Ovary (tissue), 3 donors: Measurements from ENCODE around the gene CKAP5.

Experiments
- CTCF ChIP-seq, 3 donors: fragments of 450-650 bp in 2 of 3; fragments of 200-600 bp in 1 of 3; IDR thresholded peaks; one replicate each; pipeline versions ENCODE4 v1.5.1 to v1.8.0; 2016 to 2022; ENCODE audit warnings: antibody characterized with exemption in 3 of 3, mild to moderate bottlenecking in 1 of 3
- EP300 ChIP-seq: sonication (generic); formaldehyde crosslinking; IDR thresholded peaks from one replicate; pipeline ENCODE4 v1.6.1; 2017; ENCODE audit warnings: antibody characterized with exemption
- POLR2A ChIP-seq: fragments of 450-650 bp; IDR thresholded peaks from one replicate; pipeline ENCODE4 v1.6.1; 2017; ENCODE audit warnings: antibody characterized with exemption, mild to moderate bottlenecking, moderate library complexity
- donor health status: DM: no; HTN: no; CAD: no.

DNA sequence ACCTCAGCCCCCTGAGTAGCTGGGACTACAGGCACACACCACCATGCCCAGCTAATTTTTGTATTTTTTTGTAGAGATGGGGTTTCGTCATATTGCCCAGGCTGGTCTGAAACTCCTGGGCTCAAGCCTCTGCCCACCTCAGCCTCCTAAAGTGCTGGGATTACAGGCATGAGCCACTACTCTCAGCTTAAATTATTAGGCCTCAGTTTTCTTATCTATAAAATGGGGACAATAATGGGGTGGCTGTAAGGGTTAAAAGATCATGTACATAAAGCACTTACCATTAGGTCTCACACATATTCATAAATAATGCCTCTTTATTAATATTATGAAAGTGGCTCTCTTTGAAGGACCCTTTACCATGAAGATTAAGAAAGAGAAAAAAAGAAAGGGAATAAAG, 31.5 kb upstream of the CKAP5 start:
- TF ChIP-seq CTCF (IDR thresholded peaks at IDR 0.05), result no peak
- no peak for TF ChIP-seq POLR2A
- no peak for TF ChIP-seq EP300
